EL (cell line): ENCODE results near the gene LRRC47.

Source experiments
- DNase-seq: peaks from one replicate; pipeline ENCODE4 v3.0.0-alpha.2; 2016

LRRC47 gene

DNA sequence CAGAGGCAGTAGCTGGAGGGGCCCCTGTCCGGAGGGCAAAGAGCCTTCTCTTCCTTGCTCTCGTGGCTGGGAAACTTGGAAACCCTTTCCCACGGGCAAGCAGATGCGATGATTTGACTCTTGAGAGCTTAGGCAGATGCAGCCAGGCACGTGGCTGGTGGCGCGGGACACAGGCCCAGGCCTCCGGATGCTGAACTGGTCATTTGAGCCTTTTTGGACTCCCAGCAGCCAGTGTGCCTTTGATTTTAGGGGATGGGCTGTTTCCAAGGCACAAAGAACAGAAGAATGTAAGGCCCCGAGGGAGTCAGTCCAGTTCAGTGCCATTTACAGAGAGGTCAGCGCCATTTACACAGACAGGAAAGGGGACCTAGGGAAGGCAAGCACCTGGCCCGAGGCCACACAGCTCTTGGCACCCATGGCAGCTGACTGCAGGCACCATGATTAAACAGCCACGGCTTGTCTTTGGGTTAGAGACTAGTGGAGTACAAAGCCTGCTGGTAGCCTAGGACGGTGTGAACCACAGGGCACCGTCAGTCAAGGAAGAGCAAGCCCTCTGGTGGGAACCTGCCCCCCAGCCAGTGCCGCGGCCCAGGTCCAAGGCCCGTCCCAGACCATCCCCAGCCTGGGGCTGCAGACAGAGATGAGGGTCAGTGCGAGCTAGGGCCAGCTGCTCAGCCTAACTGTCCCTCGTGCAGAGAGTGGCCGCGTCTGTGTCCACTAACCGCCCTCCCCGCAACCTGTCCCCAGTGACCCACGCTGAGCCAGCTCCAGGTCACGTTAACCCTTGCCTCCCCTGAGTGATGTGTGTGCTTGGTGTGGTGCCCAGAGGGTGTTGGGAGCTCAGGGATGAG lies 64.5 kb downstream of the LRRC47 start:
- no peak for DNase-seq

DNA sequence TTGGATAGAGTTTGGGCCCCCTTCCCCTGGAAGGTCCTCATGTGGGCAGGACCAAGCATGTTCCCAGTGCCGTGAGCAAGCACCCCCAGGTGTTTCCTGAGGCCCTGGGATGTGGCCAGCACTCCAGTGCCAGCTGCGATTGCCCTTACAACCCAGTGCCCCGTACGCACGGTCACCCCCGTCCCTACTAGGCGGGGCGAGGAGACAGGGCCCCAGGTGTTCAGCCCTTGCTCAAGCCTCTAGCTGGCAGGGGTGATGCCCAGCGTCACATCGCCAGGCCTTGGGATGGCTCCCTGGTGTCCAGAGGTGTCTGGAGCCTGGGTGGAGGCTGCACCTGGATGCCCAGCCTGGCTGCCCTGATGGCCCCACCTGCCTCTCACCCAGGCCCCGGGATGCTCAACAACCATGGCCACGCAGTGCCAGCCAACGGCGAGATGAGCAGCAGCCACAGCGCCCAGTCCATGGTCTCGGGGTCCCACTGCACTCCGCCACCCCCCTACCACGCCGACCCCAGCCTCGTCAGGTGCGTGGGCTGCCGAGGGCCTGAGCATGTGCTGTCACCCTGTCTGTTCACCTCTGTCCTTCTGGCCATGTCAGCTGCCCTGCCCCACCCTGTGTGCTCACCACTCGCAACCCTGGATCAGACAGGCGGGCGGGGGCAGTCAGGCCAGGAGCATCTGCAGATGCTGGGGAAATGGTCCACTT lies 65.6 kb downstream of the LRRC47 start:
- DNase-seq: no peak

DNA sequence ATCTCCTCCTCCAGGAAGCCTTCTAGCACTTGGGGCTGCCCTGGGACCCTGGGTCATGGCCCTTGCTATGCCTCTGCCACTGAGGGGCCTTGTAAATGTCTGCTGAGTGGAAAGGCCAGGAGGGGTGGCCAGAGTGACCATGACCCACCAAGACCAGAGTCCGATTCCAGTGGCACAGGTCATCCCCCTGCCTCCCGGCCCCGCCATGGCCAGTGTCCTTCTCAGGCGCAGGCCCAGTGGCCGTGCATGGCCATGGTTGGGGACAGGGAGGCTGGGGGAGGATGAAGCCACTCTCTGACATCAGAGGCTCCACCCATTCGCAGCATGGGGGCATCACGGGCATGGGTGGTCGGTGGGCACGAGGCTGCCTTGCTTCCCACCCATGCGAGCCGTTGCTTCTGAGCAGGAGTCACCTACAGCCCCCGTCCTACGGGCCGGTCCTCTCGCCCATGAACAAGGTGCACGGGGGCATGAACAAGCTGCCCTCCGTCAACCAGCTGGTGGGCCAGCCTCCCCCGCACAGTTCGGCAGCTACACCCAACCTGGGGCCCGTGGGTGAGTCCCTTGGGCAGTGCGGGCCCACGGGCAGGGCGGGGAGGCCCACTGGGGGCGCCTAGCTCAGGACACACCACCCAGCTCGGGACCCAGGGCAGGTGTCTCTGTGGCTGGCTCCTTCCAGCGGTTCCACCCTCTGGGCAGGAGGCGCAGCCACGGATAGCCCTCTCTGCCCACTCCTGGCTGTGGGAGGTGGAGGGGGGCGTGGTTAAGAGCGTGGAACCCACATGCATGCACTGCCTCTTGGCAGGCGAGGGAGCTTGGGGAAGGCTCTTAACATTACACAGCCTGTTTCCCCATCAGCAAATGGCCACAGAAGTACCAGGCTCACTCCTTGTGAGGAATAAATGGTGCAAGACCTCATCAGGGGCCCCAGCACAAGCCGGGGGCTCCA lies 66.4 kb downstream of the LRRC47 start:
- no peak for DNase-seq
